Pericardium fibroblast (primary cell): Measurements from ENCODE around the gene OSTM1. TPM values are rescaled to one million over a fixed set of nuclear protein-coding genes. Genes with fewer than 3 reads are reported as not detected.

Experiments
- total RNA-seq: library from RNA; depleted of rRNA; stranded (reverse); fragments of >200 nt; gene quantifications from 2 replicates; pipeline ENCODE4 v1.2.3, GENCODE V29; 2015

OSTM1 gene, protein sequence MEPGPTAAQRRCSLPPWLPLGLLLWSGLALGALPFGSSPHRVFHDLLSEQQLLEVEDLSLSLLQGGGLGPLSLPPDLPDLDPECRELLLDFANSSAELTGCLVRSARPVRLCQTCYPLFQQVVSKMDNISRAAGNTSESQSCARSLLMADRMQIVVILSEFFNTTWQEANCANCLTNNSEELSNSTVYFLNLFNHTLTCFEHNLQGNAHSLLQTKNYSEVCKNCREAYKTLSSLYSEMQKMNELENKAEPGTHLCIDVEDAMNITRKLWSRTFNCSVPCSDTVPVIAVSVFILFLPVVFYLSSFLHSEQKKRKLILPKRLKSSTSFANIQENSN
- 26.4 and 35.6 TPM in 2 replicates for total RNA-seq

DNA sequence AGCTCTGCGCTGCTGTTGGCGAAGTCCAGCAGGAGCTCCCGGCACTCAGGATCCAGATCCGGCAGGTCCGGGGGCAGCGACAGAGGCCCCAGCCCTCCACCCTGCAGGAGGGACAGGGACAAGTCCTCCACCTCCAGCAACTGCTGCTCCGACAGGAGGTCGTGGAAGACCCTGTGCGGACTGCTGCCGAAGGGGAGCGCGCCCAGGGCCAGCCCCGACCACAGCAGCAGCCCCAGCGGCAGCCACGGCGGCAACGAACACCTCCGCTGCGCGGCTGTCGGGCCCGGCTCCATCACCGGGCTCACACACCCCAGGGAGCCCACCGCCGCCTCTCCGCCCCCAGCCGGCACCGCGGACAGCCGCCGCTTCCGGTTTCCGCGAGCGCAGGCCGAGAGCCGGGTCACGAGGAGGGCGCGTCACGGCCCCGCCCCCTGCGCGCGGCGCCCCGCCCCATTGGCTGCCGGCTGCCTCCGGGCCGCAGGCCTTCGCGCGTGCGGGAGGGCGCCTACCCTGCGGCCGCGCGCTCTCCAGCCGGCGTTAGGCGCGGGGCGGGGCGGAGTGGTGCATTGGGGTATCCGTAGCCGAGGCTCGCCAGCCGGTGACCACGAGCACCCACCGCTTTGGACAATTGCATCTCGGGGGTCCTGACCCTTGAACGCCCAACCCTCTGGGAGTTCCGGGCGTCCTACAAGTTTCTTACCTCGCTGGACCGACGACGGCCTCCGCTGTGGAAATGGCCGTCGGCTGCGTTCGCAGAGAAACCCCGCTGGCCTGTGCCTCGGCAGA is at the start of gene OSTM1:
Gene OSTM1 (minus strand): TSS at position 383 of the 786 bp plus-strand sequence. CDS start 90 bp downstream, at position 293.

Other genes with a start within 250 kb of the OSTM1 start
- 25.3 and 30.5 TPM in 2 replicates for gene SEC63, start 116.5 kb downstream of the OSTM1 start, total RNA-seq
- gene NR2E1, start 91.3 kb upstream of the OSTM1 start, total RNA-seq, result not detected in 2 replicates
- 172 and 187 TPM in 2 replicates for gene SNX3, start 186.3 kb upstream of the OSTM1 start, total RNA-seq
- 3.0 and 4.6 TPM in 2 replicates for gene AFG1L, start 220.3 kb upstream of the OSTM1 start, total RNA-seq